ENCODE measurements around the gene SLC2A2. TPM values are rescaled to one million over a fixed set of nuclear protein-coding genes. Genes with fewer than 3 reads are reported as not detected.

SLC2A2 gene
- total RNA-seq, 1 experiment from 2014 or later, result 0.09 TPM

GRCh38 chr3:171021377-171021776 is 5.1 kb downstream of the SLC2A2 start:
- CTCF ChIA-PET, result no interaction called here
- H3K27ac Mint-ChIP-seq (ENCODE audit: unreplicated experiment), result no peak overlapping the region
- no peak overlapping the region for H3K4me3 Mint-ChIP-seq (ENCODE audit: low read depth, unreplicated experiment)
- DNase-seq, result no peak
- no peaks in the 10 kb centered on the region for H3K36me3 Mint-ChIP-seq (ENCODE audit: insufficient read depth, unreplicated experiment)
- TF ChIP-seq CTCF (IDR thresholded peaks at IDR 0.05; ENCODE audit: unreplicated experiment), result no peak
- peaks cover 32% of the 10 kb centered on the region for H3K4me1 Mint-ChIP-seq (ENCODE audit: low read depth, unreplicated experiment)
- H3K27me3 Mint-ChIP-seq (ENCODE audit: unreplicated experiment), result no peaks in the 10 kb centered on the region
- no TSS peak for BruUV-seq (replicated peaks)
- H3K9me3 Mint-ChIP-seq (ENCODE audit: low read depth, unreplicated experiment), result no peaks in the 10 kb centered on the region
- intact Hi-C loops (cut with micrococcal nuclease; ENCODE audit: unreplicated experiment), result no loop called here

GRCh38 chr3:171018156-171018935 is 8.2 kb downstream of the SLC2A2 start:
- Mint-ChIP-seq H3K4me1 (ENCODE audit: low read depth, unreplicated experiment) (peaks cover 29% of the 10 kb centered on the region), H3K36me3 (ENCODE audit: insufficient read depth, unreplicated experiment) (no peaks in the 10 kb centered on the region), H3K27ac (ENCODE audit: unreplicated experiment) (no peak overlapping the region), H3K27me3 (ENCODE audit: unreplicated experiment) (no peaks in the 10 kb centered on the region), H3K4me3 (ENCODE audit: low read depth, unreplicated experiment) (no peak overlapping the region), H3K9me3 (ENCODE audit: low read depth, unreplicated experiment) (no peaks in the 10 kb centered on the region)
- DNase-seq, result peak; percentile 58
- intact Hi-C loops (cut with micrococcal nuclease; ENCODE audit: unreplicated experiment), result loop anchor here (2.0 to 5.0 kb wide), 2 partner anchors 16 to 41 kb away; no protein-coding TSS in a partner anchor
- no TSS peak for BruUV-seq (replicated peaks)
- peak; percentile 54 for TF ChIP-seq CTCF (IDR thresholded peaks at IDR 0.05; ENCODE audit: unreplicated experiment)
- CTCF ChIA-PET, result interaction anchor here (0.8 to 2.0 kb wide), 5 partner anchors 9 to 53 kb away, joined by 3 to 5 read pairs (median 4); no protein-coding TSS in a partner anchor

GRCh38 chr3:171013822-171014748 is 12.4 kb downstream of the SLC2A2 start:
- no peaks in the 10 kb centered on the region for H3K27me3 Mint-ChIP-seq (ENCODE audit: unreplicated experiment)
- no peak overlapping the region for H3K27ac Mint-ChIP-seq (ENCODE audit: unreplicated experiment)
- DNase-seq, result no peak
- CTCF ChIA-PET, result interaction anchor here (0.7 to 2.1 kb wide), 3 partner anchors 16 to 90 kb away, joined by 4 to 7 read pairs (median 4); no protein-coding TSS in a partner anchor
- no peak overlapping the region for H3K4me3 Mint-ChIP-seq (ENCODE audit: low read depth, unreplicated experiment)
- no TSS peak for BruUV-seq (replicated peaks)
- intact Hi-C loops (cut with micrococcal nuclease; ENCODE audit: unreplicated experiment), result no loop called here
- peaks cover 17% of the 10 kb centered on the region for H3K4me1 Mint-ChIP-seq (ENCODE audit: low read depth, unreplicated experiment)
- TF ChIP-seq CTCF (IDR thresholded peaks at IDR 0.05; ENCODE audit: unreplicated experiment), result no peak
- no peaks in the 10 kb centered on the region for H3K9me3 Mint-ChIP-seq (ENCODE audit: low read depth, unreplicated experiment)
- no peaks in the 10 kb centered on the region for H3K36me3 Mint-ChIP-seq (ENCODE audit: insufficient read depth, unreplicated experiment)

- intact Hi-C loops (cut with micrococcal nuclease; ENCODE audit: unreplicated experiment), result no loop called here
- DNase-seq, result no peak
- Mint-ChIP-seq H3K27ac (ENCODE audit: unreplicated experiment) (no peak overlapping the region), H3K4me1 (ENCODE audit: low read depth, unreplicated experiment) (no peaks in the 10 kb centered on the region), H3K27me3 (ENCODE audit: unreplicated experiment) (no peaks in the 10 kb centered on the region), H3K36me3 (ENCODE audit: insufficient read depth, unreplicated experiment) (no peaks in the 10 kb centered on the region), H3K4me3 (ENCODE audit: low read depth, unreplicated experiment) (no peak overlapping the region), H3K9me3 (ENCODE audit: low read depth, unreplicated experiment) (no peaks in the 10 kb centered on the region)
- TF ChIP-seq CTCF (IDR thresholded peaks at IDR 0.05; ENCODE audit: unreplicated experiment), result no peak
- CTCF ChIA-PET, result interaction anchor here (0.6 kb wide), 1 partner anchor 1609 kb away, joined by 4 read pairs; no protein-coding TSS in a partner anchor
- BruUV-seq (replicated peaks), result no TSS peak
These were observed 14.6 kb downstream of the SLC2A2 start for GRCh38 chr3:171011873-171012336.
